ENCODE data around the gene ZDHHC7.
"Not testable (repeated sequence)": the region's sequence is repeated elsewhere in the genome, so short reads cannot be mapped to it uniquely, and the experiment has no call there.

Gene ZDHHC7

DNA sequence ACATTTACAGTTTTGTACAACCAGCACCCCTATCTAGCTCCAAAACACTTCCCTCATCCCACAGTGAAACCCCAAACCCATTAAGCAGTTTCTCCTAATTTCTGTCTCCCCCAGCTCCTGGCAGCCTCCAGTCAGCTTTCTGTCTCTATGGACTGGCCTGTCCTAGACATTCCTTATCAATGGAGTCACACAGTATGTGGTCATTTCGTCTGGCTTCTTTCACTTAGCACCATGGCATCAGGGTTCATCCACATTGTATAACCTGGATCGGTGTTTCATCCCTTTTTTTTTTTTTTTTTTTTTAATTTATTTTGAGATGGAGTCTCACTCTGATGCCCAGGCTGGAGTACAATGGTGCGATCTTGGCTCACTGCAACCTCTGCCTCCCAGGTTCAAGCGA is 68.5 kb downstream of the ZDHHC7 start:
- Histone ChIP-seq H3K4me1 (ENCODE audit: control insufficient read depth, insufficient read depth, low read length) (no peaks in the 10 kb centered on the region), H3K27me3 (ENCODE audit: control insufficient read depth, insufficient read depth, low read length) (no peaks in the 10 kb centered on the region), H3K9ac (ENCODE audit: low read depth, low read length) (no peak overlapping the region), H3K27ac (ENCODE audit: low read depth, low read length) (no peak overlapping the region), H3K4me3 (ENCODE audit: low read depth, low read length) (no peak overlapping the region), H3K36me3 (ENCODE audit: control insufficient read depth, insufficient read depth, low read length) (no peaks in the 10 kb centered on the region), H3K9me3 (ENCODE audit: control insufficient read depth, insufficient read depth, low read length) (no peaks in the 10 kb centered on the region)

GRCh38 chr16:84941921-84942320 is 69.4 kb downstream of the ZDHHC7 start:
- Histone ChIP-seq H3K9ac (ENCODE audit: low read depth, low read length) (no peak overlapping the region), H3K27ac (ENCODE audit: low read depth, low read length) (no peak overlapping the region)

DNA sequence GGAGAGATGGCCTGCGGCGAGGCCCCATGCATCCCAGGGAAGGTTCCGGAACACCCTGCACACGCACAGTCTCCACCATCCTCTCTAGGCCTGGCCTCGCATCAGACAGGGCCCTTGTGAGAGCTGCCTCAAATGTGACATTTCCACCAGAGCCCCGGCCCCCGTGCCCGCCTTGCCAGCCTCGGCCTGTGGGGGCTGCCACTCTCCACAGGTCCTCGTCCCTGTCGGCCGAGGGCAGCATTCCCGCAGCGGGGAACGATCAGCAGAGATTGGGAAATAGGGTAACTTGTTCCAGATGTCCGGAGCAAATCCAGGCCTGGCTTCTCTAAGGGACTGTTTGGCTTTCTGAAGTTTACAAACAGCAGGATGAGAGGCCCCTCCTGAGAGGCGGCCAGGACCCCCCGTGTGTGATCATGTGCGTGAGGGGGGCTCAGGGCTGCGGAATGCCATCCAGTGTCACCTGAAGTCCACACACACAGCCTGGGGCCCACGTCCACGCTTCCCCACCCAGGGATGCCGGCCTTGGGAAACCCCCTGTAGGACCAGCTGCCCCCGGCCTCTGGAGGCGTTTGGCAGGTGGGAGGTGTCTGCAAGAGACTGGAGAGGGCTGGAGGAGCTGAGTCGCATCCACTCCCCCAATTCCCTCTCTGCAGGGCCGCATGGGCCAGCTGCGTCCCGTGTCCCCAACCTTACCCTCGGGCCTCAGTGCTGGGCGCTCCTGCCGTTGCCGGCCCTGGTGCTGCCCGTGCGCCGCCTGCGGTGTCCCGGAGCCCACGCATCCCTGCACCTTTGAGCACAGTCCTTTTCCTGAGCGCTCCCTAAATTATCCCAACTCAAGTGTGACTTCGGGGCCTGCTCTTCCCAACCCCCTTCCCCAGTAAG is 70.4 kb downstream of the ZDHHC7 start:
- Histone ChIP-seq H3K4me3 (ENCODE audit: low read depth, low read length) (no peak overlapping the region), H3K27ac (ENCODE audit: low read depth, low read length) (no peak overlapping the region), H3K36me3 (ENCODE audit: control insufficient read depth, insufficient read depth, low read length) (no peaks in the 10 kb centered on the region), H3K4me1 (ENCODE audit: control insufficient read depth, insufficient read depth, low read length) (no peaks in the 10 kb centered on the region), H3K9ac (ENCODE audit: low read depth, low read length) (no peak overlapping the region), H3K27me3 (ENCODE audit: control insufficient read depth, insufficient read depth, low read length) (no peaks in the 10 kb centered on the region), H3K9me3 (ENCODE audit: control insufficient read depth, insufficient read depth, low read length) (no peaks in the 10 kb centered on the region)

More at GRCh38 chr16:84941921-84942320, 69.4 kb downstream of the ZDHHC7 start:
- H3K27me3 ChIP-seq (ENCODE audit: control insufficient read depth, insufficient read depth, low read length), result no peaks in the 10 kb centered on the region
- H3K4me3 ChIP-seq (ENCODE audit: low read depth, low read length), result no peak overlapping the region
- H3K9me3 ChIP-seq (ENCODE audit: control insufficient read depth, insufficient read depth, low read length), result no peaks in the 10 kb centered on the region
- no peaks in the 10 kb centered on the region for H3K4me1 ChIP-seq (ENCODE audit: control insufficient read depth, insufficient read depth, low read length)
- H3K36me3 ChIP-seq (ENCODE audit: control insufficient read depth, insufficient read depth, low read length), result no peaks in the 10 kb centered on the region

- not testable (repeated sequence) for H3K4me1 ChIP-seq (ENCODE audit: control insufficient read depth, insufficient read depth, low read length); H3K27me3 ChIP-seq (ENCODE audit: control insufficient read depth, insufficient read depth, low read length); H3K9ac ChIP-seq (ENCODE audit: low read depth, low read length); H3K27ac ChIP-seq (ENCODE audit: low read depth, low read length); H3K36me3 ChIP-seq (ENCODE audit: control insufficient read depth, insufficient read depth, low read length); H3K9me3 ChIP-seq (ENCODE audit: control insufficient read depth, insufficient read depth, low read length); H3K4me3 ChIP-seq (ENCODE audit: low read depth, low read length)
Measured at GRCh38 chr16:84938616-84939015, 72.7 kb downstream of the ZDHHC7 start.

DNA sequence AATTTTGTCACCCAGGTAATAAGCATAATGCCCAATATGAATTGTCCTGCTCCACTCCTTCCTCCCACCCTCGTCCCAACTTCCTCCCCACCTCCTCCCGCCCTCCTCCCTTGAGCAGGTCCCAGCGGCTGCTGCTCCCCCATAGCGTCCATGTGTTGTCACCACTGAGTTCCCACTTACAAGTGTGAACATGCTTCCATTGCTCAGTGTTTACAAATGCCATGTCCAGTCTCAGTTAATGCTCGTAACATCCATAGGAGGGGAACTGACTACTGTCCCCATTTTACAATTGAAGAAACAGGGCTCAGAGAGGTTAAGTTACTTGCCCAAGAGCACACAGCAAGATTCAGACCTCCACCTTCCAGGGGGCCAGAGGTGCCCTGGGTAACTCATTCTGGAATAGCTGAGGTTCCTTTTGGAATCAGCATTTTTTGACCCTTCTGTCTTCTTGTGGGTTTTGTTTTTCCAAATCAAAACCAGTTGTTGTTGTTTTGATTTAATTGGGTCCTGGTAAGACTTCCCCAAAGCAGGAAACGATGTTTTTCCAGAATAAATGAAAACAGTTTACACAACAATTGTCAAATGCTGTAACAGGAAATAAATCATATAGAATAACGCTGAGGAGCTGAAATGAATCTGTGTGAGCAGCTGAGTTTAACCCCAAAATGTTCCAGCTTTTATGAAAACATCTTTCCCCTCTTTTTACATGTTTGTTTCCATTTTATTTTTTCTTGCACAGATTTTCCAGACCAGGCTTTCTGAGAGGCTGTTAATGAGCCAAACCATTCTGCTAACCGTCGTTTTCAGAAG is 73.9 kb downstream of the ZDHHC7 start:
- Histone ChIP-seq H3K4me3 (ENCODE audit: low read depth, low read length) (no peak overlapping the region), H3K4me1 (ENCODE audit: control insufficient read depth, insufficient read depth, low read length) (no peaks in the 10 kb centered on the region), H3K9me3 (ENCODE audit: control insufficient read depth, insufficient read depth, low read length) (no peaks in the 10 kb centered on the region), H3K27ac (ENCODE audit: low read depth, low read length) (no peak overlapping the region), H3K36me3 (ENCODE audit: control insufficient read depth, insufficient read depth, low read length) (no peaks in the 10 kb centered on the region), H3K9ac (ENCODE audit: low read depth, low read length) (no peak overlapping the region), H3K27me3 (ENCODE audit: control insufficient read depth, insufficient read depth, low read length) (no peaks in the 10 kb centered on the region)

GRCh38 chr16:84933774-84934631 is 77.3 kb downstream of the ZDHHC7 start:
- H3K9ac ChIP-seq (ENCODE audit: low read depth, low read length), result no peak overlapping the region
- no peaks in the 10 kb centered on the region for H3K27me3 ChIP-seq (ENCODE audit: control insufficient read depth, insufficient read depth, low read length)
- no peak overlapping the region for H3K27ac ChIP-seq (ENCODE audit: low read depth, low read length)
- H3K4me1 ChIP-seq (ENCODE audit: control insufficient read depth, insufficient read depth, low read length), result no peaks in the 10 kb centered on the region
- H3K36me3 ChIP-seq (ENCODE audit: control insufficient read depth, insufficient read depth, low read length), result no peaks in the 10 kb centered on the region
- H3K9me3 ChIP-seq (ENCODE audit: control insufficient read depth, insufficient read depth, low read length), result no peaks in the 10 kb centered on the region
- no peak overlapping the region for H3K4me3 ChIP-seq (ENCODE audit: low read depth, low read length)

DNA sequence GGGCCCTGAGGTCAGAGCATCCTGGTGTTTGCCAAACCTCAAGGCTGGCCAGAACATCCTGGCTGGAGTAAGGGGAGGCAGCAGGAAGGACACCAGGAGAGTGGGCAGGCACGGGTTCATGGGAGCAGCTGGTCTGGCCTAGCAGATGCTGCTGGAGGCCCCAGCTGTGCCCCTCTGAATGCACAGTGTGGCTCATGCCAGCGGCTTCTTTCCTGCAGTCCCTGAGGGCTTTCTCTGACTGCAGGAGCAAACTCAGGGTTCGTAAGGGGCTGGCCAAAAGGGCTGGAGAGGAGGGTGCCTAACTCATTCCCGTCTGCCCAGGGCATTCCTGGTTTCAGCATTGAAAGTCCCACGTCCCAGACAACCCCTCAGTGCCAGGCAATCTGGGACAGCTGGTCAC is 78.7 kb downstream of the ZDHHC7 start:
- Histone ChIP-seq H3K4me1 (ENCODE audit: control insufficient read depth, insufficient read depth, low read length) (no peaks in the 10 kb centered on the region), H3K9me3 (ENCODE audit: control insufficient read depth, insufficient read depth, low read length) (no peaks in the 10 kb centered on the region), H3K9ac (ENCODE audit: low read depth, low read length) (no peak overlapping the region), H3K36me3 (ENCODE audit: control insufficient read depth, insufficient read depth, low read length) (no peaks in the 10 kb centered on the region), H3K27me3 (ENCODE audit: control insufficient read depth, insufficient read depth, low read length) (no peaks in the 10 kb centered on the region), H3K4me3 (ENCODE audit: low read depth, low read length) (no peak overlapping the region), H3K27ac (ENCODE audit: low read depth, low read length) (no peak overlapping the region)

- no peak overlapping the region for H3K27ac ChIP-seq (ENCODE audit: low read depth, low read length)
Measured at GRCh38 chr16:84931506-84931905, 79.8 kb downstream of the ZDHHC7 start.

GRCh38 chr16:84931107-84931494 is 80.2 kb downstream of the ZDHHC7 start:
- no peaks in the 10 kb centered on the region for H3K27me3 ChIP-seq (ENCODE audit: control insufficient read depth, insufficient read depth, low read length)
- no peak overlapping the region for H3K27ac ChIP-seq (ENCODE audit: low read depth, low read length)

More at GRCh38 chr16:84931506-84931905, 79.8 kb downstream of the ZDHHC7 start:
- H3K9me3 ChIP-seq (ENCODE audit: control insufficient read depth, insufficient read depth, low read length), result no peaks in the 10 kb centered on the region
- no peaks in the 10 kb centered on the region for H3K27me3 ChIP-seq (ENCODE audit: control insufficient read depth, insufficient read depth, low read length)
- H3K4me3 ChIP-seq (ENCODE audit: low read depth, low read length), result no peak overlapping the region
- H3K4me1 ChIP-seq (ENCODE audit: control insufficient read depth, insufficient read depth, low read length), result no peaks in the 10 kb centered on the region
- H3K36me3 ChIP-seq (ENCODE audit: control insufficient read depth, insufficient read depth, low read length), result no peaks in the 10 kb centered on the region
- no peak overlapping the region for H3K9ac ChIP-seq (ENCODE audit: low read depth, low read length)

DNA sequence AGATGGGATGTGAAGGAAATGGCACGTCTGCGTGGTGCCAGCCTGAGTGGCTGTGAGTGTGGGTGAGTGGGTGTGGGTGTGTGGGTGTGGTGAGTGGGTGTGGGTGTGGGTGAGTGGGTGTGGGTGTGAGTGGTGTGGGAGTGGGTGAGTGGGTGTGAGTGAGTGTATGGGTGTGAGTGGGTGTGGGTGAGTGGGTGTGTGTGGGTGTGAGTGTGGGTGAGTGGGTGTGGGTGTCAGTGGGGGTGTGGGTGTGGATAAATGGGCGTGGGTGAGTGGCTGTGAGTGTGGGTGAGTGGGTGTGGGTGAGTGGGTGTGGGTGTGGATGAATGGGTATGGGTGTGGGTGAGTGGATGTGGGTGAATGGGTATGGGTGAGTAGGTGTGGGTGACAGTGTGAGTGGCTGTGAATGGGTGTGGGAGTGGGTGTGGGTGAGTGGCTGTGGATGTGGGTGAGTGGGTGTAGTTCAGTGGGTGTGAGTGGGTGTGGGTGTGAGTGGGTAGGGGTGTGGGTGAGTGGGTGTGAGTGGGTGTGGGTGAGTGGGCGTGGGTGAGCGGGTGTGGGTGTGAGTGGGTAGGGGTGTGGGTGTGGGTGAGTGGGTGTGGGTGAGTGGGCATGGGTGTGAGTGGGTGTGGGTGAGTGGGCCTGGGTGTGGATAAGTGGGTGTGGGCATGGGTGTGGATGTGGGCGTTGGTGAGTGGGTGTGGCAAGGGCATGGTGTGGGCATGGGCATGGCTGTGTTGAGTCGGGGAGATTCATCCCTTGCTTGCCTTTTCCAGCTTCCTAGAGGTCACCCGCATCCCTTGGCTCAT is 80.8 kb downstream of the ZDHHC7 start:
- no peak overlapping the region for H3K27ac ChIP-seq (ENCODE audit: low read depth, low read length)

More at GRCh38 chr16:84931107-84931494, 80.2 kb downstream of the ZDHHC7 start:
- Histone ChIP-seq H3K4me3 (ENCODE audit: low read depth, low read length) (no peak overlapping the region), H3K4me1 (ENCODE audit: control insufficient read depth, insufficient read depth, low read length) (no peaks in the 10 kb centered on the region), H3K9ac (ENCODE audit: low read depth, low read length) (no peak overlapping the region), H3K36me3 (ENCODE audit: control insufficient read depth, insufficient read depth, low read length) (no peaks in the 10 kb centered on the region), H3K9me3 (ENCODE audit: control insufficient read depth, insufficient read depth, low read length) (no peaks in the 10 kb centered on the region)

More for the DNA sequence above, 80.8 kb downstream of the ZDHHC7 start:
- H3K36me3 ChIP-seq (ENCODE audit: control insufficient read depth, insufficient read depth, low read length), result no peaks in the 10 kb centered on the region
- H3K9me3 ChIP-seq (ENCODE audit: control insufficient read depth, insufficient read depth, low read length), result no peaks in the 10 kb centered on the region
- no peaks in the 10 kb centered on the region for H3K4me1 ChIP-seq (ENCODE audit: control insufficient read depth, insufficient read depth, low read length)
- no peak overlapping the region for H3K9ac ChIP-seq (ENCODE audit: low read depth, low read length)
- H3K27me3 ChIP-seq (ENCODE audit: control insufficient read depth, insufficient read depth, low read length), result no peaks in the 10 kb centered on the region
- no peak overlapping the region for H3K4me3 ChIP-seq (ENCODE audit: low read depth, low read length)

Measured in HUES48 (cell line).